Measurements from ENCODE around the gene ANKRD49.

Gene ANKRD49

GRCh38 chr11:94519478-94520084 lies 25.8 kb downstream of the ANKRD49 start:
- no peak for DNase-seq (ENCODE audit: low spot score)
- H3K9me3 Mint-ChIP-seq, result no peaks in the 10 kb centered on the region
- H3K4me1 Mint-ChIP-seq (ENCODE audit: low read depth), result no peaks in the 10 kb centered on the region
- H3K36me3 Mint-ChIP-seq (ENCODE audit: low read depth), result no peaks in the 10 kb centered on the region
- H3K27me3 Mint-ChIP-seq (ENCODE audit: low read depth), result peaks cover 28% of the 10 kb centered on the region
- H3K4me3 Mint-ChIP-seq, result no peak overlapping the region
- H3K27ac Mint-ChIP-seq, result no peak overlapping the region

DNA sequence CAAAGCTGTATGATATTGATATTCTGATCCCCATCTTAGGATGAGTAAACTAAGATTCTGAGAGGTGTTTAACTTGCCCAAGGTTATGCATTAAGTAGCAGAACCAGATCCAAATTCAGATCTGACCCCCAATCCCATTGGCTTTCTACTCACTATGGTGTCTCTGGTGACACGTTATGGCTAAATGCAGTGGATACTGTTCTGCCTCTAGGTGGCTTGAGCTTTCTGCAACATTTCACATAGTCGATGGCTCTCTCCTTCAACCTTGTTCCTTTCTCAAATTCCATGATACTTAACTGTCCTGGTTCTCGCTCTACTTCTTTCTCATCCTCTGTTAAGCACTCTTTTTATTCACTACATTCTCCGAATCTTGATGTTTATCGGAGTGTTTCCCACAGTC lies 27.9 kb downstream of the ANKRD49 start:
- H3K4me3 Mint-ChIP-seq, result no peak overlapping the region
- DNase-seq (ENCODE audit: low spot score), result no peak

DNA sequence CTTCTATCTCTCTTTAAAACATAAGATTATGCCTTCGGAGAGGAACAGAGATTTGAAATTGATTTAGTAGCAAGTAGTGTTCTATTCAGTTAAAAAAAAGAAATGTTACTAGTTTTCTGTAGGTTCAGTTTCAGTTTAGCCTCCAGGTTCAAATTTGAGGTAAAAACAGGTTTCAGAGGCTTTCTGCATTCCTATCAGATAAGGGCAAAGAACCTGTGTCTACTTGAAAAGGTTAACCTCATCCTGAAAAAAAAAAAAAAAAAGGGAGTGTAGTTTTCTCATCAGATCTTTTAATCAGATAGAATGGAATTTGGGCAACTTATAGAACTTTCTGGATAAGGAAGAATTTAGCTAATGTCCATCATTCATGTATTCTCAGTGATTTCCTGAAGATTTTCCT lies 30.6 kb downstream of the ANKRD49 start:
- H3K4me3 Mint-ChIP-seq, result no peak overlapping the region
- H3K27ac Mint-ChIP-seq, result no peak overlapping the region
- no peak for DNase-seq (ENCODE audit: low spot score)
- no peaks in the 10 kb centered on the region for H3K9me3 Mint-ChIP-seq
- H3K36me3 Mint-ChIP-seq (ENCODE audit: low read depth), result no peaks in the 10 kb centered on the region
- peaks cover 30% of the 10 kb centered on the region for H3K27me3 Mint-ChIP-seq (ENCODE audit: low read depth)
- H3K4me1 Mint-ChIP-seq (ENCODE audit: low read depth), result no peaks in the 10 kb centered on the region

More for the DNA sequence above, 27.9 kb downstream of the ANKRD49 start:
- no peaks in the 10 kb centered on the region for H3K36me3 Mint-ChIP-seq (ENCODE audit: low read depth)
- no peak overlapping the region for H3K27ac Mint-ChIP-seq
- H3K9me3 Mint-ChIP-seq, result no peaks in the 10 kb centered on the region
- no peaks in the 10 kb centered on the region for H3K4me1 Mint-ChIP-seq (ENCODE audit: low read depth)
- H3K27me3 Mint-ChIP-seq (ENCODE audit: low read depth), result peaks cover 18% of the 10 kb centered on the region

GRCh38 chr11:94525546-94526324 lies 32.0 kb downstream of the ANKRD49 start:
- H3K9me3 Mint-ChIP-seq, result no peaks in the 10 kb centered on the region
- H3K27ac Mint-ChIP-seq, result no peak overlapping the region
- no peaks in the 10 kb centered on the region for H3K4me1 Mint-ChIP-seq (ENCODE audit: low read depth)
- H3K36me3 Mint-ChIP-seq (ENCODE audit: low read depth), result no peaks in the 10 kb centered on the region
- DNase-seq (ENCODE audit: low spot score), result no peak
- H3K27me3 Mint-ChIP-seq (ENCODE audit: low read depth), result peaks cover 33% of the 10 kb centered on the region
- no peak overlapping the region for H3K4me3 Mint-ChIP-seq

DNA sequence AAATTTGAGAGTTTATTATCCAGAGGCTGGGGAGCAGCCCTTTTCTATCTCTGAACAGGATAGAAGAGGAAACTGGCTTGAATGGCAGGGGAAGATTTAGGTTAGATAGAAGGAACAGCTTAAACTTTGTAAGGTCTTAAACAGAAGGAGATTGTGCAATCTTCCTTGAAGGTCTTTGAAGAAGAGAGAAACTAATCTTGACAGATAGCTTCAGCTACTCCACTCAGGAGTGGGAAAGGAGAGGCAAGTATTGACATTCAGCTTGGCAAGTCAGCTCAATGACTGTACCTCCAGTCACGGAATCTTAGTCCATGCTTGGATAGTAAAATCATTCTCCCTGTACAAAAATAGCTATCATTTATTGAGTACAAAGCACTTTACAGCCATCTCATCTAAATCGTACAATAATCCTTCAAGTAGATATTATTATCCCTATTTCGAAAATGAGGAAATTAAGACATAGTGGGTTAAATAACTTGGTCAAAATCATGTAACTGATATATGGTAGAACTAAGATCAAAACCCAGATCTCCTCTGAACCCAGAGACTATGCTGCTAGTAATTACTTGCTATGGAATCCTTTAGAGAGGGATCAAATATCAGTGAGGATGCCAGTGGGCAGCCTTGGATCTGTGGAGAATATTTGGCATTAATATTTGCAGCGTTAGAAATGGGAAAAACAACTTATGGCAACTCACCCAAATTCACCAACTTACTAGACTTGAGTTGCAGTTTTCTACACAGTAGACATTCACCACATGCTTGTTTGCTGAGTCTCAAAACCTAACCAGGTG lies 33.1 kb downstream of the ANKRD49 start:
- DNase-seq (ENCODE audit: low spot score), result no peak
- no peak overlapping the region for H3K27ac Mint-ChIP-seq
- peaks cover 36% of the 10 kb centered on the region for H3K27me3 Mint-ChIP-seq (ENCODE audit: low read depth)
- no peak overlapping the region for H3K4me3 Mint-ChIP-seq
- no peaks in the 10 kb centered on the region for H3K9me3 Mint-ChIP-seq
- H3K36me3 Mint-ChIP-seq (ENCODE audit: low read depth), result no peaks in the 10 kb centered on the region
- no peaks in the 10 kb centered on the region for H3K4me1 Mint-ChIP-seq (ENCODE audit: low read depth)

DNA sequence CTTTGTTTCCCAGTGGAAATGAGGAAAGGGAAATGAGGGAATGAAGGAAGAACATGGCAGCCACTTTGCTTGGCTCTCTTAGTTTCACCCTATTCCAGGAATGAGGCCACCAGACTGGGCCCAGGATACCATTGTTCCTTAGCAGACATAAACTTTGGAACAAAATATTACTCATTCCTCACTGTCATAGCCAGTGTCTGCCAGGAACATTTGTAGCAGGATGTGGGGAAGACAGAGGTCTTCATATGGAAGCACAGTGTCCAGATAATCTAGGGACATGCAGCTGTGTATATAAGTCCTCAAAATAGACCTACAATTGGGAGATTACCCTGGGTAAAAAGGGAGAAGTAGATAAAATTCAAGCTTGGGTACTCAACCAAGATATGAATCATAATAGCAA lies 34.8 kb downstream of the ANKRD49 start:
- Mint-ChIP-seq H3K4me1 (ENCODE audit: low read depth) (no peaks in the 10 kb centered on the region), H3K9me3 (no peaks in the 10 kb centered on the region), H3K36me3 (ENCODE audit: low read depth) (no peaks in the 10 kb centered on the region), H3K4me3 (no peak overlapping the region), H3K27me3 (ENCODE audit: low read depth) (peaks cover 42% of the 10 kb centered on the region), H3K27ac (no peak overlapping the region)
- DNase-seq (ENCODE audit: low spot score), result no peak

DNA sequence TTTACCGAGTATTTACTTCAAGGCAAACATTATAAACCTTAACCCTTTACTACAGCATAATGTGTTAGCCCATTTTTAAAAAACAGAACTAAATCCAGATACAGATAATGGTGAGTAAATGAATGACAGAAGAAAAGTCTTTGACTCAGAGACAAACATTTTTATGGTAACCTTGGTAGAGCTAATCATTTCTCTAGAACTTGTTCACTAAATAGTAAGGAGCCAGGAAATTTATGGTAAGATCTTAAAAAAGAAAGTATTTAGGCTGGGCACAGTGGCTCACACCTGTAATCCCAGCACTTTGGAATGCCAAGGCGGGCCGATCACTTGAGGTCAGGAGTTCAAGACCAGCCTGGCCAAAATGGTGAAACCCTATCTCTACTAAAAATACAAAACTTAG lies 38.4 kb downstream of the ANKRD49 start:
- Mint-ChIP-seq H3K27me3 (ENCODE audit: low read depth) (peaks cover 43% of the 10 kb centered on the region), H3K4me1 (ENCODE audit: low read depth) (no peaks in the 10 kb centered on the region), H3K36me3 (ENCODE audit: low read depth) (no peaks in the 10 kb centered on the region), H3K27ac (no peak overlapping the region), H3K9me3 (no peaks in the 10 kb centered on the region), H3K4me3 (no peak overlapping the region)
- DNase-seq (ENCODE audit: low spot score), result no peak

GRCh38 chr11:94533206-94533605 lies 39.4 kb downstream of the ANKRD49 start:
- Mint-ChIP-seq H3K36me3 (ENCODE audit: low read depth) (no peaks in the 10 kb centered on the region), H3K4me1 (ENCODE audit: low read depth) (no peaks in the 10 kb centered on the region), H3K4me3 (no peak overlapping the region), H3K27me3 (ENCODE audit: low read depth) (peaks cover 46% of the 10 kb centered on the region), H3K27ac (no peak overlapping the region), H3K9me3 (no peaks in the 10 kb centered on the region)
- no peak for DNase-seq (ENCODE audit: low spot score)

DNA sequence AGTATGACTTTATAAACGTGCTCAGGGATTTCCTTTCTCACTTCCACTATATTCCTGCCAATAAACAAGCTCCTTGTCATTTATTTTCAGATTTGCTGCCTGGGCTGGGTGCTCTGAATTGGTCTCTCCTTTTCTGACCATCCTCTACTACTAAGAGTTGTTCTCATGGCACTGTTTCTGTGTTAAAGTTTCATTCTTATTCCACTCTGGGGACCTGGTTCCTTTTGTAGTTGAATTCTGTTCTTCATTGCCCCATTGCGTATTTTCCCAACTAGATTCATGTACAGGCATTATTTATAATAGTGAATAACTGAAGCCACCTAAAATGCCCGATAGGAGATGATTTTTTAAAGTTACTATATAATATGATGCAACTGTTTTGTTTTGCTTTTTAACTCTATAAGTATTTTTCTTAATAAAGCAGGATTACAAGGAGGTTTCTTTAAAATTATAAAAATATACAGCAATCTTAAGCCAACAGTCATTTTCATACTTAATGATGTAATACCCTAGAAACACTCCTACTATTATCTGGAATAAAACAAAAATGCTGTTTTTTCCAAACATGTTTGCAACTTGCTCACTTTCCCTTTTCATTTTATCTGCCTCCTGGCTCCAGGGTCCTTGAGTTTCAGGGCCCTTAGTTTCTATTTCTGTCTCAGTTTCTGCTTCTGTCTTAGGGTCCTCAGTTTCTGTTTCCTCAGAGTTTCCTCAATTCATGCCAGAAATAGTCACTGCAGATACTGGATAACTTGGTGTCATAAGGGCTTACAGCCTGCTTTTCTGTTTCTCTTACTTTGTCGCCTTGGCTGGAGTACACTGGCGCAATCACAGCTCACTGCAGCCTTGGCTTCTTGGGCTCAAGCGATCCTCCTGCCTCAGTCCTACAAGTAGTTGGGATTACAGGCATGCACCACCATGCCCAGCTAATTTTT lies 40.2 kb downstream of the ANKRD49 start:
- H3K4me3 Mint-ChIP-seq, result no peak overlapping the region
- no peak for DNase-seq (ENCODE audit: low spot score)
- peaks cover 46% of the 10 kb centered on the region for H3K27me3 Mint-ChIP-seq (ENCODE audit: low read depth)
- H3K4me1 Mint-ChIP-seq (ENCODE audit: low read depth), result no peaks in the 10 kb centered on the region
- no peaks in the 10 kb centered on the region for H3K9me3 Mint-ChIP-seq
- no peak overlapping the region for H3K27ac Mint-ChIP-seq
- H3K36me3 Mint-ChIP-seq (ENCODE audit: low read depth), result no peaks in the 10 kb centered on the region

DNA sequence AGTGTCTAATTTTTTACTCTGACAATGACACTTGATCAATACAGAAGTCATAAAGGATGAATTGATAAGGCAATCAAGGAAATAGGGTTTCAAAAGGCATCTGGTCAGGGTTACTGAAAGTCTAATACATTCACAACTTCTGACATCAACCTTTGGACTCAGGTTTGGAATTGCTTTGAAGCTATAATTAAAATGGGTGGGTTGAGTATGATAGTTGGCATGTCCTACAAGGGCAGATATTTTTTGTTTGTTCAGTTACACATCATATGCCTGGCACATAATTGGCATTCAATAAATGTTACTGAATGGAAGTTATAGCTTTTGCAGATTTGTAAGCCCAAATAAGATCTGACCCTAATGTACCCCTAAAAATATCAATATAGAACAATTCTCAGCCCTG lies 42.6 kb downstream of the ANKRD49 start:
- no peak overlapping the region for H3K27ac Mint-ChIP-seq
- peaks cover 41% of the 10 kb centered on the region for H3K27me3 Mint-ChIP-seq (ENCODE audit: low read depth)
- no peak overlapping the region for H3K4me3 Mint-ChIP-seq
- no peaks in the 10 kb centered on the region for H3K36me3 Mint-ChIP-seq (ENCODE audit: low read depth)
- H3K9me3 Mint-ChIP-seq, result no peaks in the 10 kb centered on the region
- no peaks in the 10 kb centered on the region for H3K4me1 Mint-ChIP-seq (ENCODE audit: low read depth)
- DNase-seq (ENCODE audit: low spot score), result no peak

- no peak for DNase-seq (ENCODE audit: low spot score)
- Mint-ChIP-seq H3K36me3 (ENCODE audit: low read depth) (no peaks in the 10 kb centered on the region), H3K4me1 (ENCODE audit: low read depth) (no peaks in the 10 kb centered on the region), H3K4me3 (no peak overlapping the region), H3K27ac (no peak overlapping the region), H3K27me3 (ENCODE audit: low read depth) (peaks cover 41% of the 10 kb centered on the region), H3K9me3 (no peaks in the 10 kb centered on the region)
Measured at GRCh38 chr11:94537031-94537600, 43.3 kb downstream of the ANKRD49 start.

DNA sequence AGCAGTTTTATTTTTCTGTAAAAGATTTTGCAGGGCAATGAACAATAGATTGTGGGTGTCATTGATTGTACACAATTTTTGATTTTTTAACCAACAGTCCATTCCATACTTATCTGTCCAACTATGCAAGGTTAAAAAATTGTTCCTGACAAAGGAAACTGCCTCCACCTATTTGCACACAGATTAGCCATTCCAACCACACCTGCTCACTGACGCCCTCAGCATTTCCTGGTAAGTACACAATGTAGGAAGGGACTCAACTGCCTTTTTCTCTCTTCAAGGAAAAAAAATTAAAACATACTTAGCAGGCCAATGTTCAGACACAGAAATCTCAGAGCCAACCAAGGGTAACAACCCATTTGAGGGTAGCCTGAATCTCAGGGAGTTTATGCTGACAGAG lies 45.6 kb downstream of the ANKRD49 start:
- DNase-seq (ENCODE audit: low spot score), result no peak
- Mint-ChIP-seq H3K27me3 (ENCODE audit: low read depth) (peaks cover 27% of the 10 kb centered on the region), H3K27ac (no peak overlapping the region), H3K36me3 (ENCODE audit: low read depth) (no peaks in the 10 kb centered on the region), H3K4me1 (ENCODE audit: low read depth) (peaks cover 9% of the 10 kb centered on the region), H3K4me3 (no peak overlapping the region), H3K9me3 (no peaks in the 10 kb centered on the region)

All from T-helper 2 cell treated with Interferon-gamma antibody and Interleukin-4, amounts not matched to agents 5 μg/mL and 100 μg/mL, for 36 hours (primary cell).